Measurements from ENCODE around the gene PYM1. TPM values are rescaled to one million over a fixed set of nuclear protein-coding genes. Genes with fewer than 3 reads are reported as not detected.

The PYM1 gene
- total RNA-seq, 1 experiment from 2014 or later, result 58.9 TPM

DNA sequence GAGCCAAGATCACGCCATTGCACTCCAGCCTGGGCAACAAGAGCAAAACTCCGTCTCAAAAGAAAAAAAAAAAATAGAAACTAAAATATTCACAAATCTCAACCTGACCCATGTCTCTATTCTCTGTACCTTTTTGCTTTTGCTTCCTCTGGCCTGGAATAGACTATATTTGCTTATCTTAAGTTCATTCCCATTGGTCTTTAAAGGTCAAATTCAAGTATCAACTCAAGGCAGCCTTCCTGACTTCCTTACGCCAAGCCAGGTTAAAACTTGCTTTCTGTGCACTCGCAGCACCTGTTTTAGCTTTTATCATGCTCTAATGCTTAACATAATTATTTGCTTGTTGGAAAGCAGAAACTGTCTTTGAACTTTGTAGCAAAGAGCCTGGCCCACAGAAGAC is 14.8 kb downstream of the PYM1 start:
- H2BK120ac ChIP-seq (ENCODE audit: low read depth, low read length, poor library complexity, severe bottlenecking), result no peak overlapping the region
- no peak overlapping the region for H2AFZ ChIP-seq (ENCODE audit: low read length)
- no peak overlapping the region for H2BK20ac ChIP-seq (ENCODE audit: low read depth, low read length, poor library complexity, severe bottlenecking)
- no peak overlapping the region for H4K8ac ChIP-seq (replicated peaks; ENCODE audit: insufficient read length, low read depth, low read length)
- H3K27ac Mint-ChIP-seq, result peak overlapping the region in 2 of 3 experiments; percentile 33 to 34; a peak in 1 of 7 replicates
- no peak overlapping the region for H3K9ac ChIP-seq (ENCODE audit: extremely low read depth, insufficient read length, low read length)
- no peak overlapping the region for H2BK15ac ChIP-seq (ENCODE audit: low read depth, low read length)
- H3K4me1 ChIP-seq (ENCODE audit: insufficient read depth, low read length), result no peaks in the 10 kb centered on the region
- H3K18ac ChIP-seq (ENCODE audit: insufficient read length, low read depth, low read length), result no peak overlapping the region
- H2BK12ac ChIP-seq (ENCODE audit: insufficient read length, low read depth, low read length), result no peak overlapping the region
- peaks cover 10% of the 10 kb centered on the region in 2 experiments for H3K4me1 Mint-ChIP-seq
- no peak overlapping the region for H3K27ac ChIP-seq (ENCODE audit: insufficient read length, low read depth, low read length)
- no peak overlapping the region for H3T11ph ChIP-seq (ENCODE audit: low read length)
- no peaks in the 10 kb centered on the region for H3K27me3 Mint-ChIP-seq (ENCODE audit: low read depth)
- no peak for DNase-seq
- no peak overlapping the region for H3K23ac ChIP-seq (ENCODE audit: insufficient read length, low read depth, low read length)
- no peak overlapping the region for H4K91ac ChIP-seq (ENCODE audit: insufficient read length, low read depth, low read length)
- WGBS (ENCODE audit: extremely low coverage, insufficient read length, low lambda C conversion rate), result no CpG with 5 or more reads among the region's 4 CpGs
- H4K5ac ChIP-seq (ENCODE audit: insufficient read length, low read depth, low read length), result no peak overlapping the region
- no peaks in the 10 kb centered on the region for H4K20me1 ChIP-seq (ENCODE audit: control insufficient read depth, insufficient read depth, insufficient read length)
- H3K23me2 ChIP-seq (ENCODE audit: insufficient read length, low read depth, low read length, poor library complexity, severe bottlenecking), result no peaks in the 10 kb centered on the region
- no peak overlapping the region for H2AK5ac ChIP-seq (ENCODE audit: insufficient read length, low read length)
- H3K14ac ChIP-seq (ENCODE audit: insufficient read depth, low read length), result no peak overlapping the region
- peaks cover 6 to 36% (median 25%) of the 10 kb centered on the region in 3 experiments; a peak in 6 of 7 replicates for H3K36me3 Mint-ChIP-seq (ENCODE audit: insufficient read depth in 1 of 3, low read depth in 3 of 3)
- H3K4me3 Mint-ChIP-seq, result no peak overlapping the region
- TF ChIP-seq, protein P1, sequence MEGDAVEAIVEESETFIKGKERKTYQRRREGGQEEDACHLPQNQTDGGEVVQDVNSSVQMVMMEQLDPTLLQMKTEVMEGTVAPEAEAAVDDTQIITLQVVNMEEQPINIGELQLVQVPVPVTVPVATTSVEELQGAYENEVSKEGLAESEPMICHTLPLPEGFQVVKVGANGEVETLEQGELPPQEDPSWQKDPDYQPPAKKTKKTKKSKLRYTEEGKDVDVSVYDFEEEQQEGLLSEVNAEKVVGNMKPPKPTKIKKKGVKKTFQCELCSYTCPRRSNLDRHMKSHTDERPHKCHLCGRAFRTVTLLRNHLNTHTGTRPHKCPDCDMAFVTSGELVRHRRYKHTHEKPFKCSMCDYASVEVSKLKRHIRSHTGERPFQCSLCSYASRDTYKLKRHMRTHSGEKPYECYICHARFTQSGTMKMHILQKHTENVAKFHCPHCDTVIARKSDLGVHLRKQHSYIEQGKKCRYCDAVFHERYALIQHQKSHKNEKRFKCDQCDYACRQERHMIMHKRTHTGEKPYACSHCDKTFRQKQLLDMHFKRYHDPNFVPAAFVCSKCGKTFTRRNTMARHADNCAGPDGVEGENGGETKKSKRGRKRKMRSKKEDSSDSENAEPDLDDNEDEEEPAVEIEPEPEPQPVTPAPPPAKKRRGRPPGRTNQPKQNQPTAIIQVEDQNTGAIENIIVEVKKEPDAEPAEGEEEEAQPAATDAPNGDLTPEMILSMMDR (conservative IDR thresholded peaks at IDR 0.05), result no peak
- H3K4ac ChIP-seq (ENCODE audit: low read depth, low read length), result no peak overlapping the region
- H3K56ac ChIP-seq (ENCODE audit: insufficient read length, low read depth, low read length), result no peak overlapping the region
- no peaks in the 10 kb centered on the region for H3K9me3 Mint-ChIP-seq
- H3K79me2 ChIP-seq (ENCODE audit: insufficient read depth, low read length), result peaks cover 2% of the 10 kb centered on the region; the same call in 1 of the 2 replicates
- no peaks in the 10 kb centered on the region for H3K27me3 ChIP-seq (ENCODE audit: insufficient read depth, low read length)
- no peak overlapping the region for H3K4me2 ChIP-seq (ENCODE audit: insufficient read depth, insufficient read length, low read length)
- H2BK5ac ChIP-seq (ENCODE audit: insufficient read length, low read length), result no peak overlapping the region
- H3K9me3 ChIP-seq (ENCODE audit: control insufficient read depth, low read depth, low read length), result no peaks in the 10 kb centered on the region
- H3K79me1 ChIP-seq (ENCODE audit: insufficient read depth, low read depth, low read length, poor library complexity, severe bottlenecking), result peaks cover 12% of the 10 kb centered on the region
